ENCODE measurements around the gene SPTBN1. TPM values are rescaled to one million over a fixed set of nuclear protein-coding genes. Genes with fewer than 3 reads are reported as not detected.

SPTBN1 gene
- total RNA-seq, 1 experiment from 2014 or later = 204 TPM

GRCh38 chr2:54553075-54553474 lies 96.9 kb downstream of the SPTBN1 start (continued):
- no peak for TF ChIP-seq AFF4 (CRISPR knock-in tag; IDR thresholded peaks at IDR 0.05; ENCODE audit: borderline replicate concordance)
- TF ChIP-seq ZBTB21 (CRISPR knock-in tag; IDR thresholded peaks at IDR 0.05; ENCODE audit: borderline replicate concordance) = no peak
- TF ChIP-seq USF2 (CRISPR knock-in tag; IDR thresholded peaks at IDR 0.05) = no peak
- TF ChIP-seq CBFB (CRISPR knock-in tag; IDR thresholded peaks at IDR 0.05; ENCODE audit: low read depth) = no peak
- TF ChIP-seq MYBL2 (CRISPR knock-in tag; IDR thresholded peaks at IDR 0.05) = no peak
- TF ChIP-seq ZNF416 (CRISPR knock-in tag; IDR thresholded peaks at IDR 0.05) = no peak
- TF ChIP-seq JAZF1 (CRISPR knock-in tag; IDR thresholded peaks at IDR 0.05) = no peak
- TF ChIP-seq ETV6 (CRISPR knock-in tag; IDR thresholded peaks at IDR 0.05) = no peak
- no peak for TF ChIP-seq NR1H2 (CRISPR knock-in tag; IDR thresholded peaks at IDR 0.05)
- no peak for TF ChIP-seq GRHL2 (CRISPR knock-in tag; IDR thresholded peaks at IDR 0.05; ENCODE audit: insufficient replicate concordance, severe bottlenecking)
- no peak for TF ChIP-seq SOX15 (CRISPR knock-in tag; IDR thresholded peaks at IDR 0.05)
- TF ChIP-seq IRF2 (CRISPR knock-in tag; IDR thresholded peaks at IDR 0.05; ENCODE audit: borderline replicate concordance, low read depth) = no peak
- TF ChIP-seq ZNF396 (CRISPR knock-in tag; IDR thresholded peaks at IDR 0.05; ENCODE audit: borderline replicate concordance) = no peak

GRCh38 chr2:54553775-54554174 lies 97.6 kb downstream of the SPTBN1 start:
- DNase-seq (ENCODE audit: low spot score) = no peak
- TF ChIP-seq HMGXB4 (CRISPR knock-in tag; IDR thresholded peaks at IDR 0.05) (no peak), ZNF138 (CRISPR knock-in tag; conservative IDR thresholded peaks at IDR 0.05) (no peak), ZNF219 (CRISPR knock-in tag; IDR thresholded peaks at IDR 0.05; ENCODE audit: borderline replicate concordance) (no peak), ZNF317 (CRISPR knock-in tag; IDR thresholded peaks at IDR 0.05; ENCODE audit: borderline replicate concordance, low read depth) (no peak), STAT6 (CRISPR knock-in tag; conservative IDR thresholded peaks at IDR 0.05; ENCODE audit: low read depth) (no peak), IRF2 (CRISPR knock-in tag; IDR thresholded peaks at IDR 0.05; ENCODE audit: borderline replicate concordance, low read depth) (no peak), SMAD4 (CRISPR knock-in tag; IDR thresholded peaks at IDR 0.05) (no peak), ZNF232 (CRISPR knock-in tag; IDR thresholded peaks at IDR 0.05) (no peak), NFE2L1 (CRISPR knock-in tag; IDR thresholded peaks at IDR 0.05) (no peak), NR3C1 (CRISPR knock-in tag; conservative IDR thresholded peaks at IDR 0.05; ENCODE audit: low read depth) (no peak), TCF7 (CRISPR knock-in tag; IDR thresholded peaks at IDR 0.05; ENCODE audit: low read depth) (no peak), JAZF1 (CRISPR knock-in tag; IDR thresholded peaks at IDR 0.05) (no peak), SMAD3 (CRISPR knock-in tag; IDR thresholded peaks at IDR 0.05; ENCODE audit: borderline replicate concordance) (no peak), ZNF423 (CRISPR knock-in tag; IDR thresholded peaks at IDR 0.05) (no peak), SOX15 (CRISPR knock-in tag; IDR thresholded peaks at IDR 0.05) (no peak), ZNF396 (CRISPR knock-in tag; IDR thresholded peaks at IDR 0.05; ENCODE audit: borderline replicate concordance) (no peak), EMX1 (CRISPR knock-in tag; IDR thresholded peaks at IDR 0.05) (no peak), ZBTB43 (CRISPR knock-in tag; IDR thresholded peaks at IDR 0.05) (no peak), FOXK1 (CRISPR knock-in tag; IDR thresholded peaks at IDR 0.05) (no peak)
- peaks cover 41% of the 10 kb centered on the region for H3K4me1 Mint-ChIP-seq
- no peak for ATAC-seq
- H3K9me3 Mint-ChIP-seq = no peaks in the 10 kb centered on the region
- no peaks in the 10 kb centered on the region for H3K27me3 Mint-ChIP-seq (ENCODE audit: low read depth)
- H3K4me3 Mint-ChIP-seq = no peak overlapping the region
- POLR2A ChIA-PET = no interaction called here
- no peak overlapping the region for H3K27ac Mint-ChIP-seq
- CTCF ChIA-PET = no interaction called here
- no peaks in the 10 kb centered on the region for H3K36me3 Mint-ChIP-seq

Data from WTC11 (cell line).